HEK293T (cell line): Measurements from ENCODE around the gene CAMSAP1.

Experiments
- ELF4 ChIP-seq: fragments of 450-650 bp; IDR thresholded peaks from 2 replicates; pipeline ENCODE4 v1.6.1; 2017; ENCODE audit warnings: antibody characterized with exemption
- FOXK2 ChIP-seq: fragments of 450-650 bp; IDR thresholded peaks from 2 replicates; pipeline ENCODE4 v1.6.1; 2016; ENCODE audit warnings: mild to moderate bottlenecking
- FOXM1 ChIP-seq: fragments of 450-650 bp; IDR thresholded peaks from 2 replicates; pipeline ENCODE4 v1.6.1; 2017; ENCODE audit warnings: mild to moderate bottlenecking, borderline replicate concordance
- SP1 ChIP-seq: fragments of 450-650 bp; IDR thresholded peaks from 2 replicates; pipeline ENCODE4 v1.6.1; 2017
- ZNF384 ChIP-seq: fragments of 450-650 bp; IDR thresholded peaks from 2 replicates; pipeline ENCODE4 v1.6.1; 2016

DNA sequence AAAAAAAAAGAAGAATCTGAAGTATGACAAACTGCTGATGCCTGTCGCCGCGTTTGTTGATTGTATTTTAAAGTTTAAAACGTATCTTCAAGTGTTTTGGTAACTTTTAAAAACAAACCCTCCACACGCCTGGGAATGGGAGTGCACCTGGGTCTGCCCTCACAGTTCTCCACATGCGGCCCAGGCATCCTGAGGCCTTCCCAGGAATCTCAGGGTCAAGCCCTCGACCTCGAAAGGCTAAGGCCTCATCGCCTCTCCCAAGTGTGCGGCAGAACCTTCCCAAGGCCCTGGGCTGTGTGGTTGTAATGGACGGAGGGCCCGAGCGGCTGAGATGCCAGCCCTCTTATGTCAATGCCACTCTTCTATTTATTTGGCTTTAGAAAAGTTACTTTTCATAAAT, 94.4 kb downstream of the CAMSAP1 start:
- TF ChIP-seq FOXM1 (no peak), ZNF384 (no peak), FOXK2 (no peak), SP1 (no peak), ELF4 (no peak)
